Colon (tissue), 2 donors: ENCODE results near the gene PSMB7.

ENCODE experiments used
- FAIRE-seq: peaks from 2 replicates; lab custom pipeline; 2012; peaks lifted over from hg19 to GRCh38; lab: Jason Lieb, UNC
- donor health status: control.
- donor health status: control.

PSMB7 gene

GRCh38 chr9:124356745-124357390, 58.4 kb downstream of the PSMB7 start:
- FAIRE-seq, result no peak

GRCh38 chr9:124355941-124356744, 59.1 kb downstream of the PSMB7 start:
- FAIRE-seq, result no peak

DNA sequence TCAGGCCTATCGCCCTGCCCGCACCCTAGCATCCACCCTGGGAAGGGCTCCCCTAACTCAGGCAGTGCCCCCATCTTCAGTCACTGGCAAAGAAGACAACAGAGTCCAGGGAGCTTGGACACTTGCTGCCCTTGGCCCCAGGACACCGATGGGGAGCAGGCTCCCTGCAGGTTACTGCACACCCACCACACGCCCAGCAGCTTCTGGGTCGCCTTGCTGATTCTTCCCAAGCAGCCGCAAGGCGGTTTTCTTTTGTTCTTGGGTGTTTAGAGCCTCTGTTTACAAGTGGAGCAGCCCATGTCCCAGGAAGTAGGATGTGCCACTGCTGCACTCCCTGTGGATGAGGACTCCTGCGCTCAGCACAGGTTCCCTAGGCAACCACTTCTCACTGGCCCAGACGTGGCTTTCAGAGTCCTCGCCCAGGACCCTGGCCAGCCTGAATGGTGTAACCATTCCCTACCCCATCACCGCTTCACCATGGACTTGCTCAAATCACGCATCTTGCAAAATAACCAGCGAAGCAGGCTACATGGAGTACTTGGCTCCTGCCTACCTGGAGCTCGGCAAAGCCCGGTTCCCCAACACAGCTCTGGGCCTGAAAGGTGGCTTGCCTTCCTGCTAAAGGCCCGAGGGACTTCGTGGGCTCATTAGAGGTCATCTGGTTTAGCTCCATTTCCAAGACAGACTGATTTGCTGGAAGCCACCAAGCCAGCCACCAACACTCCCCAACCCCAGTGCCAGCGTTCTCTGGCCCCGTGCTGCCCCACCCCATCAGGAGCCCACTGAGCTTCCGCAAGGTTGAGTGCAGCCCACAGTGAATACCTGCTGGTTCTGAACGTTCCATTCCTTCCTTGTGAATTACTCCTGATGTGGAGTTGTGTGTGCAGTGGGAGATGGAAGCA, 60.0 kb downstream of the PSMB7 start:
- FAIRE-seq, result no peak

DNA sequence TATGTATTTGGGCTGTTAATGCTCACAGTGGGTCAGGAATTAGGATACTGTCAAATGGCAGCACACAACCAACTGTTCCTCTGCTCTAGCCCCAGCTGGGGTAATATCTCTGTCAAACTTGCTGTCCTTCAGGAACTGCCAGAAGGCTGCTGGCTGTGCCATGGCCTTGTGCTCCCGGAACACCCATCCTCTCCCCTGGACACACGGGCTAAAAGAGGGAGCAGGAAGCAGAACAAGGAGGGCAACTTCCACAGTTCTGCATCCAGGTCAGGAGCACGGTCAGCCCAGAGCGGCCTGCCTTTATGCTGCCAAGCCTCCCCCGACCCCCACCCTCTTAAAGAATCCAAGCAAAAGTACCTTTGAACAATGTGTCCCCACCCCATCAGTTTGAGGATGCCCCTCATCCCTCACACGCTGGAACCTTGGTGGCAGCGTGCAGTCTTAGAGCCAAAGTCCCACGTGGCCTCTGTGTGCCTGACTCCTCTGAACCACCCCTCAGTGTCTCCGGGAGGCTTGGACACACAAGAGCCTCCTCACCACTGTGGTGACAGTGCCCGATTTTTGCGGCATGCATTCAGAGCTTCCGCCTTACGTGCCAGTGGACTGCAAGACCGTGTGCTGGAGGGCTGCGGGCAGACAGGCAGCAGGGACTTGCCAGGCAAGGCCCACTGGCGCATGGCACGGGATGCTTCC, 60.8 kb downstream of the PSMB7 start:
- no peak for FAIRE-seq

- FAIRE-seq, result no peak
These were observed 61.4 kb downstream of the PSMB7 start for GRCh38 chr9:124353811-124354274.

DNA sequence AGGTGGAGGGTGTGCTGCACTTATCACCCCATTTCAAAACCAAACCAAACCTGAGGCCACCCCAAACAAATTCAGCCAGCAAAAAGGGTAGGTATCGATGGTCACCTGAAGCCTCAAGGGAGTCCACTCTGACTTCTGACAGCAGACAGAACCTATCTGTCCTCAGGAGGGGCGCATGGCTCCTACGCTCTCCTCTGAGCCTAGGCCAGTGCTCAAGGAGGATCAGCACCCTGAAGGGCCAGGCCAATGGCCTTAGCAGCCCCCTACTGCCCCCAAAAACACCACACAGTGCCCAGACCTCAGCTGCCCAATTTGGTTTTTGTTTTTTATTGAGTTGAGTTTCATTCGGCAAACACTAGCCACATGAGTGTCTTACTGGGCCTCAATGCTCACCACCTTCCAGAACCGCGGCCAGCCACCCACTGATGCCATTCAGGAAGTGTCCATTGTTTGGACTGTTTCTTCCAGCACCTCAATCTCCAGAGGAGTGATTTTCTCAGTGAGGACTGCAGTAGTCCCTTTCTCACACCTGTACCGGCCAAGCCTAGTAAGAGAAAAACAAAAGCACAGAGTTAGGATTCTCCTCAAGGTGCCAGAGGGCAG, 62.0 kb downstream of the PSMB7 start:
- FAIRE-seq, result no peak

DNA sequence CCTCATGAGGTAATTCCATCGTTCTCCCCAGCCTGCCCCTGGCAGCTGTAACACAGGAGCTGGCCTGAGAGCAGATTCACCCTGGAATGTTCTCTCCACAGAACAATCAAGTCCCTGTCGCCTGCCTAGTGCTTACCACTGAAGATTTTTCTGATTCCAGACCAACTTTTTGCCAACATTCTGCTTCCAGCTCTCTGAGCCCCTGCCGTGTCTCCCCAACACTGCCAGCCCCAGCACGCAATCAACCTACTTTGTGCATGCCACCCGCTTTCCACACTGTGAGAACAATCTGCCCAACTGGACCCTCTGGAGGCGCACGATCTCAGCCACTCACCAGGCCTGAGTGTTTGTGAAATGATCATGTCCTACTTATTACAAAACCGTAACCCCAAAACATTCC, 62.6 kb downstream of the PSMB7 start:
- FAIRE-seq, result no peak

- FAIRE-seq, result no peak
These were observed 63.4 kb downstream of the PSMB7 start for GRCh38 chr9:124351672-124352468.

DNA sequence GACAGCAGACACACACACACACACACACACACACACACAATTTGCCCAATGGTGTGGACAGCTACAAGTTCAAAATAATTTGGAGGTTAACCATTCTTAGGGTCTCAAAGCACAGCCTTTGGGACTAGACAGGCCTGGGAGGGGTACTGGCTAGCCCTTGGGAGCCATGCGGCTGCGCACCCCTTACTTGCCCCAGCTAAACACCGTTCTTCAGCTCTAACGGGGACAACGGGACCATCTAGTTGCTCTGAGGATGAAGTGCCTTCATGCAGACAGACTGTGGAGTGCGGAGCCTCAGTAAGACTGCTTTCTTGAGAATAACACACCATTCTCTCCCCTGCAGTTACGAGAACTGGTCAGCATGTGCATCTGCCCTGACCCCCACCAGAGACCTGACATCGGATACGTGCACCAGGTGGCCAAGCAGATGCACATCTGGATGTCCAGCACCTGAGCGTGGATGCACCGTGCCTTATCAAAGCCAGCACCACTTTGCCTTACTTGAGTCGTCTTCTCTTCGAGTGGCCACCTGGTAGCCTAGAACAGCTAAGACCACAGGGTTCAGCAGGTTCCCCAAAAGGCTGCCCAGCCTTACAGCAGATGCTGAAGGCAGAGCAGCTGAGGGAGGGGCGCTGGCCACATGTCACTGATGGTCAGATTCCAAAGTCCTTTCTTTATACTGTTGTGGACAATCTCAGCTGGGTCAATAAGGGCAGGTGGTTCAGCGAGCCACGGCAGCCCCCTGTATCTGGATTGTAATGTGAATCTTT, 64.6 kb downstream of the PSMB7 start:
- no peak for FAIRE-seq

DNA sequence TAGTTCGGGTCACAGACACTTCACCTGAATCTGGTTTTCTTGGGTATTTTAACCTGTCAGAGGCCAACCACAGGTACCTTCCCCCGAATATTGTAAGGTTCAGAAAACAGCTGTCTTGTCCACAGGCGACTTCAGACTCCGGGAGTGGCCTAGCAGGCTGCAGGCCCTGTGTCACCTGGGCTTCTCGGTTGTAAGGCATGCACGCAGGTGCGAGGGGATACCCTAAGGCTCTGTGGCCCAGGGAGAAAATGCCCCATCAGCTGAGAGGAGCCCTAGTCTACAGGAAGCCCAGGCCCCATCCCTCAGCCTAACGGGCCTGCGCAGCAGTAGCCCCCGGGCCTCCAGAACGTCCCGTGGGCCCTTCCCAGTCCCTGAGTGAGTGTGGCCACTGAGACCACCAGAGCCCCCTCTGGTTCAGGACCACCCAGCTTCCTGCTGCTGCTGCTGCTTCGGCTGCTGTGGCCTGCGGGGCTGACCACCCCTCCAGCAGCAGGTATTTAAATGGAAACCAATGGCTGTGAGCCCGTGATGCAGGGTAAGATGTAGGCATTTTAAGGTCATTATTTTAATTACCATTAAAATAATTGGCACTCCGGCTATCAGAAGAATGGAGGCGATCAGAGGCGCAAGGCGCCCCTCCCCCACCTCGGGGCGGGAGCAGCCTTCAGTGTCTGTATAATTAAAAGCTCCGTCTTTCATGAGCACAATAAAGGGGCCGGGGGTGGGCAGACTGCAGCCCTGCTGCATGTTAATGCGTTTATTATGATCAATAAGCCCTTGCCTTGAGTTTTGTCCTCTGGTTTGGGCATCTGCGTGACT, 65.4 kb downstream of the PSMB7 start:
- FAIRE-seq, result no peak

DNA sequence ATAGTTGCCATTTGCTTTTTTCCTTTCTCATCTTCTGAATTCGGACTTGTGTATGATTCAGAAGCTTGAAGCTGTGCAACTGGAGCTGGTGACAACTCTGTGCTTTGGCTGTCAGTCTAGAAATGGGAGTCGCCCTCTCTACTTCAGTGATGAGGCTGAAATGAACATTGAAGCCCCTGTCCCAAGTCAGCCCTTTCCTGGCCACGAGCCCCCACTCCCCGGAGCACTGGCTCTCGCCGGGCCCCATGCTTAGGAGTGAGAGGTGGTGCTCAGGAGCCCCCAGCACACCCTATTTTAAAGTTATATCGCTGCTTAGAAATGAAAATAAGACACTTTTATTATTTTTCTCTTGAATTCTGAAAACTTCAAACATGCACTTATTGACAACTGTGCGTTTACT, 66.0 kb downstream of the PSMB7 start:
- no peak for FAIRE-seq

- FAIRE-seq, result no peak
These were observed 66.4 kb downstream of the PSMB7 start for GRCh38 chr9:124348831-124349230.

- FAIRE-seq, result no peak
These were observed 66.9 kb downstream of the PSMB7 start for GRCh38 chr9:124348363-124348762.

GRCh38 chr9:124347968-124348358, 67.3 kb downstream of the PSMB7 start:
- FAIRE-seq, result no peak

DNA sequence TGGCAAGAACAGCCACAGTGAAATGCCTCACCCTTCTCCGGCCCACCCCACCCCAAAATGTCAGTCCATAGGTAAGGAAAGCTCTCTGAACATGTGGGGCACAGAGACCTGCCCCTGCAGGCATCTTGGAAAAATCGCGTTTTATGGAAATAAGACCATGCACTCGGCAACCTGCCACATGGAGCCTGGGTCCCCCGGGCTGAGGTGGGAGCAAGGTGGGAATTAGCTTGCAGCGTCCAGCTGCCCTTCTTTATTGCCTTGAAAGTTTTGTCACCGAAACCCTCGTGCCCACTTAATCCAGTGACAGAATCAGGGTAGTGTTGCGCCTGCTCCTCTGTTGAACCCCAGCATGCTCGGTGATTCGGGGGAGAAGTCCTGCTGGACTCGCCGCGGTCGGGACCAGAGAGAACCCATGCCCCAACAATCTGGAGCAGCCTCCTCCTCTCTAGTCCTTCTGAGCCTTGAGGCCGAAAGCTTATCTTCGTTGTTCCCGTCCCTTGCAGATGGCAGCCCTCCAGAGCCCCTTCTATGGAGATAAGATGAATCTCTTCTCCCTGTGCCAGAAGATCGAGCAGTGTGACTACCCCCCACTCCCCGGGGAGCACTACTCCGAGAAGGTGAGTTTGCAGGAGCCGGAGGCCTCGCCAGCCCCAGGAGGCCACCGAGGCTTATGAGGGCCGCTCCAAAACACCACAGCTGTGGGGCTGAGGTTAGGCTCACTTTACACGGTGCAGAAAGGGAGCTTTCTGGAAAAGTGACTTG, 67.9 kb downstream of the PSMB7 start:
- no peak for FAIRE-seq

DNA sequence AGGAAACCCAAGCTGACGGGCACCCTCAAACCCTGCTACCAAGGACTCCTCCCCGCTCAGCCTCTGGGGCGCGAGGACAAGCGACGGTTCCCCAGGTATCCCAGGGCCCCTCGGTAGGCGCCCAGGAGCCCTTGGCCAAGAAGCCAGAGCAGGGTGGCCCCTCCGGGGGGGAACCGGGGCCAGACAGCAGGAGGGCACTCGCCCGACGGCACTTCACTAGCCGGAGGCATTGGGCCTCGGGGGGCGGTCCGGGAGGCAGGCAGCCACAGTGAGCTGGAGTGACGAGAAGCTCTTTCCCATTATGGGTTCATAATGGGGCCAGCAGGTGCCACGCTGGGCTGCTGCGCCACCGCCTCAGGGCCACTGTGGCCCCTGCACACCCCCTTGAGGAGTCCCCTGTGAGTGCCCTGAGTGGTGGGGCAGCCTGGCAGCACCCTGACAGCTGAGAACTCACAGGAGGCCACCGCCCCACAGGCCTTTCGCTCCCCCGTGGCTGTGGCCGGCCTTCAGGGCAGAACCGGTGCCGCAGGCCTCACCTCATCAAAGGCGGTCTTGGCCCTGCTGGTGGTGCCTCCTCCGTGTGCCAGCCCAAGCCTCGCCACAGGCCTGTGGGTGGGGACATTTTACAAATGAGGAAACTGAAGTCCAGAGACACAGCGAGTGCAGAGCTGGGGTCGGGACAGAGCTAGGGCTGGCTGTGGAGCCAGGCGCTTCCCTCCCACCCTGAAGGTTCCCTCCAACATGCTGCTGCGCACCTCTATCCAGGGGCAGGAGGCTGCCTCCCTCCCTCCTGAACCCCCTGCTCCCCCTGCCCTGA, 68.7 kb downstream of the PSMB7 start:
- FAIRE-seq, result no peak

- FAIRE-seq, result no peak
These were observed 69.4 kb downstream of the PSMB7 start for GRCh38 chr9:124345751-124346281.
